Sigmoid colon (tissue), 4 donors: ENCODE data around the gene PRUNE1.

ENCODE experiments used
- POLR2A ChIP-seq, 2 donors: fragments of 450-650 bp; IDR thresholded peaks; one replicate each; pipeline ENCODE4 v1.6.1; 2016; ENCODE audit warnings: antibody characterized with exemption in 2 of 2, mild to moderate bottlenecking in 2 of 2, moderate library complexity in 2 of 2
- POLR2AphosphoS5 ChIP-seq, 4 donors: sonication (generic); formaldehyde crosslinking; IDR thresholded peaks; one replicate each; pipeline ENCODE4 v1.6.1; 2017; ENCODE audit warnings: antibody characterized with exemption in 4 of 4
- TF ChIP-seq, protein P1 (sequence below), 4 experiments: fragments of 450-650 bp in 3 of 4; fragments of 200-600 bp in 1 of 4; IDR thresholded peaks; one replicate each; pipeline ENCODE4 v1.5.1; 2016 to 2019; ENCODE audit warnings: antibody characterized with exemption in 4 of 4, mild to moderate bottlenecking in 3 of 4, moderate library complexity in 2 of 4

DNA sequence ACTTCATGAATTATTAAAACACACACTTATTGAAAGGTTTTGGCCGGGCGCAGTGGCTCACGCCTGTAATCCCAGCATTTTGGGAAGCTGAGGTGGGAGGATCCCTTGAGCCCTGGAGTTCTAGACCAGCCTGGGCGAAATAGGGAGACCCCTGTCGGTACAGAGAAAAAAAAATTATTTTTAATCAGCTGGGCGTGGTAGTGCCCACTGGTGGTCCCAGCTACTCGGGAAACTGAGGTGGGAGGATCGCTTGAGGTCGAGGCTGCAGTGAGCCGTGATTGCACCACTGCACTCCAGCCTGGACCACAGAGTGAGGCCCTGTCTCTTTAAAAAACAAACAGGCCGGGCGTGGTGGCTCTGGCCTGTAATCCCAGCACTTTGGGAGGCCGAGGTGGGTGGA lies 64.0 kb downstream of the PRUNE1 start:
- TF ChIP-seq, protein P1, sequence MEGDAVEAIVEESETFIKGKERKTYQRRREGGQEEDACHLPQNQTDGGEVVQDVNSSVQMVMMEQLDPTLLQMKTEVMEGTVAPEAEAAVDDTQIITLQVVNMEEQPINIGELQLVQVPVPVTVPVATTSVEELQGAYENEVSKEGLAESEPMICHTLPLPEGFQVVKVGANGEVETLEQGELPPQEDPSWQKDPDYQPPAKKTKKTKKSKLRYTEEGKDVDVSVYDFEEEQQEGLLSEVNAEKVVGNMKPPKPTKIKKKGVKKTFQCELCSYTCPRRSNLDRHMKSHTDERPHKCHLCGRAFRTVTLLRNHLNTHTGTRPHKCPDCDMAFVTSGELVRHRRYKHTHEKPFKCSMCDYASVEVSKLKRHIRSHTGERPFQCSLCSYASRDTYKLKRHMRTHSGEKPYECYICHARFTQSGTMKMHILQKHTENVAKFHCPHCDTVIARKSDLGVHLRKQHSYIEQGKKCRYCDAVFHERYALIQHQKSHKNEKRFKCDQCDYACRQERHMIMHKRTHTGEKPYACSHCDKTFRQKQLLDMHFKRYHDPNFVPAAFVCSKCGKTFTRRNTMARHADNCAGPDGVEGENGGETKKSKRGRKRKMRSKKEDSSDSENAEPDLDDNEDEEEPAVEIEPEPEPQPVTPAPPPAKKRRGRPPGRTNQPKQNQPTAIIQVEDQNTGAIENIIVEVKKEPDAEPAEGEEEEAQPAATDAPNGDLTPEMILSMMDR (IDR thresholded peaks at IDR 0.05), result no peak
- no peak for TF ChIP-seq POLR2AphosphoS5 (IDR thresholded peaks at IDR 0.05)
- no peak for TF ChIP-seq POLR2A (IDR thresholded peaks at IDR 0.05)
